ENCODE data around the gene CLOCK. TPM values are rescaled to one million over a fixed set of nuclear protein-coding genes. Genes with fewer than 3 reads are reported as not detected.

The CLOCK gene
- total and polyA plus RNA-seq, 11 donors: 8.3 to 42.1 (median 31.0) TPM

- ATAC-seq: peak in 3 of 4 donors; percentile 9 to 27 (median 23)
These were observed 709 bp upstream of the CLOCK start for GRCh38 chr4:55547466-55547770.

GRCh38 chr4:55546506-55546755 lies 278 bp downstream of the CLOCK start:
- TF ChIP-seq CTCF (IDR thresholded peaks at IDR 0.05) (no peak), POLR2A (IDR thresholded peaks at IDR 0.05) (no peak)
- Histone ChIP-seq H3K27ac (peak overlapping the region; percentile 97 to 99 (median 99)), H3K9me3 (no peaks in the 10 kb centered on the region), H3K4me1 (peaks cover 0 to 31% (median 17%) of the 10 kb centered on the region in 12 donors), H3K27me3 (no peaks in the 10 kb centered on the region), H3K36me3 (no peaks in the 10 kb centered on the region), H3K4me3 (peak overlapping the region; percentile 73 to 99 (median 95))
- peak; percentile 75 to 92 (median 88) for ATAC-seq
- intact Hi-C loops (cut with DNase I): loop anchor here (1.0 to 10.0 kb wide), 14 partner anchors 92 to 402 kb away; partner anchors contain the start of genes EXOC1 (in 6 of the 10), SRD5A3 (in 6 of the 10), TMEM165 (in 3 of the 10) and CEP135 (in 1 of the 10)
- DNase-seq: no peak
- 0% methylated on average over 3 to 16 of the region's 16 CpGs for WGBS, 4 donors

More at GRCh38 chr4:55547466-55547770, 709 bp upstream of the CLOCK start:
- Histone ChIP-seq H3K27me3 (no peaks in the 10 kb centered on the region), H3K27ac (peak overlapping the region; percentile 97 to 99 (median 99)), H3K4me3 (peak overlapping the region; percentile 73 to 99 (median 95)), H3K9me3 (no peaks in the 10 kb centered on the region), H3K36me3 (no peaks in the 10 kb centered on the region), H3K4me1 (peaks cover 0 to 31% (median 17%) of the 10 kb centered on the region in 12 donors)
- DNase-seq: peak in 2 of 5 donors; percentile 51 to 70
- WGBS, 4 donors: 0 to 2% (median 1%) methylated on average over 10 of the region's 10 CpGs
- TF ChIP-seq POLR2A (IDR thresholded peaks at IDR 0.05) (no peak), CTCF (IDR thresholded peaks at IDR 0.05) (no peak)
- intact Hi-C loops (cut with DNase I): loop anchor here in 9 of 10 donors (2.0 to 10.0 kb wide), 13 partner anchors 93 to 401 kb away; partner anchors contain the start of genes EXOC1 (in 6 of the 9), SRD5A3 (in 5 of the 9), TMEM165 (in 3 of the 9) and CEP135 (in 1 of the 9)

- 0 to 1% (median 0%) methylated on average over 34 to 87 of the region's 87 CpGs for WGBS, 4 donors
- peak; percentile 78 to 91 (median 85) for DNase-seq
These were observed 836 bp downstream of the CLOCK start for GRCh38 chr4:55545641-55546505.

More at GRCh38 chr4:55545641-55546505, 836 bp downstream of the CLOCK start:
- intact Hi-C loops (cut with DNase I): loop anchor here (1.0 to 10.0 kb wide), 14 partner anchors 91 to 403 kb away; partner anchors contain the start of genes EXOC1 (in 6 of the 10), SRD5A3 (in 6 of the 10), TMEM165 (in 3 of the 10) and CEP135 (in 1 of the 10)
- Histone ChIP-seq H3K9me3 (no peaks in the 10 kb centered on the region), H3K4me1 (peaks cover 0 to 34% (median 17%) of the 10 kb centered on the region in 12 donors), H3K4me3 (peak overlapping the region; percentile 73 to 99 (median 95)), H3K27ac (peak overlapping the region; percentile 97 to 99 (median 99)), H3K36me3 (no peaks in the 10 kb centered on the region), H3K27me3 (no peaks in the 10 kb centered on the region)
- no peak for TF ChIP-seq CTCF (IDR thresholded peaks at IDR 0.05)
- peak in 1 of 2 donors; percentile 41 for TF ChIP-seq POLR2A (IDR thresholded peaks at IDR 0.05)
- peak; percentile 59 to 80 (median 70) for ATAC-seq
